LoVo (cell line): ENCODE data around the gene IRF2.

Source experiments
- DNase-seq: peaks from one replicate; pipeline ENCODE4 v3.0.0-alpha.2; 2016; ENCODE audit warnings: low spot score

IRF2 gene

DNA sequence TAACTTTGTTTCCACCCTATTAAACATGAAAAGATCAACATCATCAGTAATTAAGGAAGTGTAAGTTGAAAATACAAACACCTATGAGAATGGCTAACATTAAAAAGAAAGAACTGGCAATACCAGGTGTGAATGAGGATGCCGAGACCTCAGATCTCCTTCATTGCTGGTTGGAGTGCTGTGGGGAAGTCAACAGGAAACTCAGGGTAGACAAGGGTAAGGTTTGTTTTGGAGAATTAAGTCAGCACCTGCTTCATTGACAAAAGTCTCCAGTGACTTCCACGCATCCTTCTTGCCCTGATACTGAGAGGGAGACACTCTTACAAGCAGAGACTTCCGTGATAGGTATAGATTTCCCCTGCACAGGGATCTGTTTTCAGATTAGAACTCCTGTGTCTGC is 106.1 kb downstream of the IRF2 start:
- DNase-seq: no peak

DNA sequence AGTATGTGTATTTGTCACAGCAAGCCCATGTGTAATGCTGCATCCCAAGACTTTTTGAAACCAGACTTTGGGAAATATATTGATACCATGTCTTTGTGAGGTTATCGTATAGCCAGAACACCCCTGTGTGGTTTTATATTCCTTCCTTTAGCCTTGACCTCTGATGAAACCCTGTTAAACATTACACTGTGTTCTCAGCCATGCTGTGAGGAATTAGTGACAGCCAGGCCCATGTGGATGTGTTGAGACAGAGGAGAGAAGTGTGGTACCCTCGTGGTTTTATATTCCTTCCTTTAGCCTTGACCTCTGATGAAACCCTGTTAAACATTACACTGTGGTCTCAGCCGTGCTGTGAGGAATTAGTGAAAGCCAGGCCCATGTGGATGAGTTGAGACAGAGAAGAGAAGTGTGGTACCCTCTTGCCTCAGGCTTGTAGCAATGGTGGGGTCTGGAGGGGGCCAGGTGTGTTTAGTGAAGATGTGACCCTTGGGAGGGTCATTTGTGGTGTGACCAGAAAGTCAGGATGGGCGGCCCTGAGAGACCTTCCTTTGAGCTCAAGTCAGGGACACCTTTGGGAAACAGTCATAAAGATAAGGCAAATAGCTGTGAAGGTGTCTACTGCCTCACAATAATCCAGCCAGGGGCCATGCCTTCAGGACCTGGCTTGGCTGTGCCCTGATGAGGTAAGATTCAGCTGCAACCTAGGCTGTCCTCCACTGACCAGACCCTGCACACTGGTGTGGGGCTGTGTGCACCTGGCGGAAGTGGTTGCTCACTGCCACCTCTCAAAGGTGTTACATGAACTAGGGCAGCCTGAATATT is 110.0 kb downstream of the IRF2 start:
- DNase-seq: no peak

DNA sequence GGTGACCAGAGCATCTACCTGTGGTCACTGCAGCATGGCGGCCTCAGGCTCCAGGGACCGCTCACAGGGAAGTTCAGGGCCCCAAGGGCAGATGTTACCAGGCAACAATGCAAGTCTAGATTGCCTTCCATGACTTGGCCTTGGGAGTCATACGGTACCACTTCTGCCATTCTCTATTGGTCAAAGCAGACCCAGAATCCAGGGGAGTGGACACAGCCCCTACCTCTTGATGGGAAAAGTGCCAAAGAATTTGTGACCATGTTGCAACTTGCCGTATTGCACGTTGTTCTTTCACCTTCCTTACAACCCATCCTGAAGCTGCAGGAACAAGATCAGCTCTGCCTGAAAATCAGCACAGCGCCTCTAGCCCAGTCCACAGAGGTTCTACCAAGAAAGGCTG is 111.1 kb downstream of the IRF2 start:
- DNase-seq: no peak

DNA sequence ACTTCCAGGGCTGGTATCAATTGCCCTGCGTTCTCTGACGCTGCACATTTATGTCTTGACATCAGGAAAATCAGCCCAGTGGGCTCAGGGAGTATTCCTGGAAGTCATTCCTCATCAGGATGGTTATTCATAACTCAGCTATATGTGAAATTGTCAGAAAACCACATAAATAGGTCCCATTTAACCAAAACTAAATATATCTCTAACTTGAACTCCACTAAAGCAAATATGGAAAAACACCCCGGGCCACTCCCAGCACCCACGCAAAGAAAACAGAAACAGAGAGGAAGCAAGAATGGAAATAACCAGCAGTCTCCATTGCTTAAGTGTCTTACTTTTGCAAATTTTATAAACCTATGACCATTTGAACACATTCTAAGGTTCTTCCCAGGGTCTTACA is 112.0 kb downstream of the IRF2 start:
- no peak for DNase-seq

DNA sequence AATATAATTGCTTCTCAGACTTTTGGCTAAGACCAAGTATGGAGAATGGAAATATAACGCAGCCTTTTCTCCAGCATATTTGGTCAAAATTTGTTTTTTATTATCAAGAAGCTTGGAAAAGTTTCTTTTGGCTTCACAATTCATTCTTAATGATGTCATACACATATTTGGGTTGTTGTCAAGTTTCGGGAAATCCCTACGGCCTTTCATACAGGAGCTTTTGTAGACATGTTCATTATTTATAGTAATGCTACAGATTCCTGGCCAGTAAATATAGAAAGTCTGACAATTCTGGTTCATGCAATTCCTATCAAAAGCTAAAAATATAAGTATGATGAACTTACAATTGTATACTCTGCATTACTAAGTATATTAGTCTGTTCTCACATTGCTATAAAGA is 112.9 kb downstream of the IRF2 start:
- no peak for DNase-seq

DNA sequence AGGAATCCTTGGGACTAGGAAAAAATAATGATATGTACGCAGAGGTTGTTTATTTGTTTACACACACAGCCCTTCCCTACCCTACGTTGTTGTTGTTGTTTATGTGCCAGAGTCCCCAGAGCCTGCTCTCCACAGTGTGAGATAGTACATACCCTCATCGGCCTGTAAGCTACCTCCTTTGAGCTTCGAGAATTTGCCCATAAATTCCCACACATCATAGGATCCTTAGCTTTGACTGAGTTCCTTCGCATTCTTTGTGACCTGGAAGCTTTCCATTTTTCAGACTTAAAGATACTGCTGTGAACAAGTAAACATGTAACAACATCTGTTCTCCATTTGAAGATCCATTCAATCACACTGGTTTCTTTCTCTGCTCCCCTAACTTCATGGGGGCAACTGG is 114.5 kb downstream of the IRF2 start:
- no peak for DNase-seq

DNA sequence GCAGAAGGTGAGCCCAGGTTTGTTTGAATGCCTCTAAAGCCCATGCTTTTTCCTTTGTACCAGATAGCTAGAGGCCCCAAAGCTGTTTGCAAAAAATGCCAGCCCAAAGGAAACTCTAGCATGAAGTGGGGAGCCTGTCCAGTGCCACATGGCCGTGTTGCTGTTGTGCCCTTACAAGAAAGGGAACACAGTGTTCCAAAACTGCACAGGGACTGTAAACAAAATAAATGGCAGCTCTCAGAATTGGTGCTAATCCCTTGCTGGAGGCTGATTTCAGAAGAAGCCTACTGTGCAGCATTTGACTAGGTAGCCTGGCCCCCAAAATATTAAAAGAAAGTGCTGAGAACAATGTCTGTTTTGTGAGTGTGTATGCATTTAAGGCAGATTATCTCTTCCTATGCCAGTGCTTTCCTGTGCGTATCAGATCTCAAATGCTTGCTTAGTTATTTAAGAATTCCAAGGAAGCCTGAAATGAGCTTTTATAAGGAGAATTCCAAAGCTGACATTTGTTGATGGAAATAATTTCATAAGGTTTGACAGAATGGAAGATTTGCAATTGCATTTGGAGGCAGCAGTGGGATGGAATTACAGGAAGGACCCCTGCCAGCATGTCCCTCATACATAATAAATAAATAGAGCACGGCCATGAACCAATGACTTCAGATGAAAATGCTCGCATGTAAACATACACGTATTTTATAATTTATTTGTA is 115.7 kb downstream of the IRF2 start:
- no peak for DNase-seq

DNA sequence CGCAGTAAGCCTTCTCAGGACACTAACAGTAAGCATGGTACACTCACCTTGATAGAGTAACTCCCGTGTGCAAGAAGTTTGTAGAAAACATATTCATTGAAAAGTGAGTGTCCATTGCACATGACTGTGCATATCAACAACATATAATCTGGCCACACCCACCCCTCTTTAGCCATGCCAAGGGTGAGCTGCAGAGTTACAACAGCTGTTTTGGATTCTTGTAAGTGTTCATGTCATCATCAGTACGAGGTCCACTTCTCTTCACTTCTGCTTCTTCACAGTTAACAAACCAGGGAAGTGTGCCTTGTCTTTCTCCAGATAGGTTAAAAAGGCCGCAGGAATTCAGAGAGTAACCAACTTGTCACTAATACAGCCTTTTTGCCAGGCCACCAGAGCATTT is 116.6 kb downstream of the IRF2 start:
- no peak for DNase-seq

DNA sequence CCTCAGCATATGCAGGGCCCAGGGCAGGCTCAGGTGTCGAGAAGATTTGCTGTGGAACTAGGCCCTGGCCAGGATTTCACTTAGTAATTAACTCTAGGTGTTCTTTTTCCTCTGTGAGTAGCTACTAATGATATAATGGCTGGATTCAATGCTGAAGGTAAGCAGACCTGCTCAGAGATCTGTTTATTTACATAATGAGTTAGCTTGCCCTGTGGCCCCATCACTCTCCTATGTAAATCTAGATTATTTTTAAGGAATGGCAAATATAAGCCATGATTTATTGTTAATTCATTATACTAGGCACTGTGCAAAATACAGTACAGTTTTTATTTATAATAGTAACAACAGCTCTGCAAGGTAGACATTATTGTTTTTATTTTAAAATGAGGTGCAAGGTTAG is 117.2 kb downstream of the IRF2 start:
- DNase-seq: no peak

DNA sequence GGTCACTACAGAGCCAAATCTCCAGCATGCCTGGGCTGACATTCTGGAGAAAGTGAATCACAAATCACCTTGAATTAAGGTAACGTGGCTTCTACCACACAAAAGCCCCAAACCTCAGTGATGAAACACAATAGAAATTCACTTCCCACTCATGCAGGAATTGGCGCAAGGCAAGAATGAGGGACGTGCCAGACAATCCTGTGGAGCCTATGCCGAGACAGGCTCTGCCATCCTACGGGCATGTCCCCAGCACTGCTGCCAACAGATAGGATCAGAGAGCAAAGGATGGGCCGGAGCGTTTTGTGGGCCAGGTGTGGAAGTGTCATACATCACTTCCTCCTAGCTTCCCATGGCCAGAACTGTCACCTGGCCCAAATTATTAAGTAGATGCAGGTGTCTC is 118.0 kb downstream of the IRF2 start:
- DNase-seq: no peak

DNA sequence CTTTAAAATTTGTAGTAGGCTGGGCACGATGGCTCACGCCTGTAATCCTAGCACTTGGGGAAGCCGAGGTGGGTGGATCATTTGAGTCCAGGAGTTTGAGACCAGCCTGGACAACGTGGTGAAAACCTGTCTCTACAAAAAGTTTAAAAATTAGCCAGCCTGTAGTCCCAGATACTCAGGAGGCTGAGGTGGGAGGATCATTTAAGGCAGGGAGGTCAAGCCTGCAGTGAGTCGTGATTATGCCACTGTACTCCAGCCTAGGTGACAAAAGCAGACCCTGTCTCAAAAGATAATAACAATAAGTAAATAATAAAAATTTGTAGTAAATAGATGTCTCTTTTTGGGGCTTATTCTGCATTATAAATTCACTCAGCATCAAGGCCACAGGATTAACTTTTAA is 118.5 kb downstream of the IRF2 start:
- no peak for DNase-seq

DNA sequence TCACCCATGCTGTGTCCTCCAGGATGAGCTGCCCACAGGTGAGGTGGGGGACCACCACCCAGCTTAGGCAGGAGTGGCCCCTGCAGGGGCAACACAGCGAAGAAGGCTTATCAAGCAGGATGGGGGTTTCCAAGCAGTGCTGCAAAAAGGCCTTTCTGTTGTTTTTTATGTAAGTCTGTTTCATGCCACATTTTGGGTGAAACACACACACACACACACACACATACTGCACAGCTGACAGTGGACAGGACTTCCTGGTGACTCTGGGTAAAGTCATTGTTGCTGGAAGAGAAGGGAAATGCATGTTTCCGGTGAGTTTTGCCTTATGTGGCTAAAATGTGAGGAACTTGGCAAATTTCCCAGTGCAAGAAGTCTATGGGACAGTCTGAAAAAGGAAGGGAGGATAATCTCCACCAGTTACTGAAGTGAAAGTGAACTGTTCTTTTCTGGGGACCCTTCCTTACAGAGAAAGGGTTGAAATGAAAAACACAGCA is 119.2 kb downstream of the IRF2 start:
- DNase-seq: no peak

DNA sequence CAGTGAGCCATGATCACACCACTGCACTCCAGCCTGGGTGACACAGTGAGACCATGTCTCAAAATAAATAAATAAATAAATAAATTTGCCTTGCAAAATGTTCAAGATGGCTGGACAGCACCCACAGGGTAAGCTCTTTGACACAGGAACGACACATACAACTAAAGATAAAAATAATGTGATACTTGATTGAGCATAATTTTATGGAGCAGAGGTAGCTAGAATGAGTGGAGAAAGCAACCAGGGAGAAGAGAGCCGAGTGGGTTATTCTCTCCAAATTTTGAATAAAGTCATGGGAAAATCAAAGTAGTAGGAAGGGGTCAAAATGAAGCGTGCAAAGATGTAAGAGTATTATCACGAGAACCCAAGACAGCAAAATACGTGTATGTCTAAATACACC is 121.5 kb downstream of the IRF2 start:
- no peak for DNase-seq

DNA sequence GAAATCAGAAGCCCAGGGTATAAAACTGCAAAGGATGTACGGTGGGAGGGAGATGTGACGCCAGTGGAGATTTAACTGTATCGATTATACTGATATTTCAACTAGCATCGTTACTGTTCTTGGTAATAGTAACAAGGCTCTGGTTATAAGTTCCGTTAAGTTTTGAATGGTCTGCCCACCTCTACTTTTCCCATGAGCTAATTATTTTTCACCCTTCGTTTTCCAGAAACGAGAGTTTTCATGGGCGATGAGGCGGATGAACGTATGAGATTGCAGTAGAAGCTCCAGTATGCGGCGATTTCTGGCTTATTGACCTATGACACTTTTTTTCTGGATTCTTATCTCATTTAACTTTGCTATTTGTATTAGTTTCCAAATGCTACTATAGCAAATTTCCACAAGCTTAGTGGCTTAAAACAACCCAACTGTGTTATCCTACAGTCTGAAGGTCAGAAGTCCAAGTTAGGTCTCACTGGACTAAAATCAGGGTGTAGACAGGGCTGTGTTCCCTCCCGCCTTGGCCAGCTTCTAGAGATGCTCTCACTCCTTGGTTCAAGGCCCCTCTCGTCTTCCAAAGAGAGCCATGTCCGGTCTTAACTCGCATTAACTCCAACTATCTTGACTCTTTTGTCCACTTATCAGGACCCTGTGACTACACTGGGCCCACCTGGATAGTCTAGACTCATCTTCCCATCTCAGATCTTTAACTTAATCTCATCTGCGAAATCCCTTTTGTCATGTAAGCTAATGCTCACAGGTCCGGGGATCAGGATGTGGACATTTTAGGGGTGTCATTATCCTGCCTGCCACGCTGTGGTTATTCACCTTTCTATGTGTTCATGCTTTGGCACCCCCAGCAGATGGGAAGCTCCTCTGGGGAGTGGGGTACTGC is 122.5 kb downstream of the IRF2 start:
- DNase-seq: no peak

DNA sequence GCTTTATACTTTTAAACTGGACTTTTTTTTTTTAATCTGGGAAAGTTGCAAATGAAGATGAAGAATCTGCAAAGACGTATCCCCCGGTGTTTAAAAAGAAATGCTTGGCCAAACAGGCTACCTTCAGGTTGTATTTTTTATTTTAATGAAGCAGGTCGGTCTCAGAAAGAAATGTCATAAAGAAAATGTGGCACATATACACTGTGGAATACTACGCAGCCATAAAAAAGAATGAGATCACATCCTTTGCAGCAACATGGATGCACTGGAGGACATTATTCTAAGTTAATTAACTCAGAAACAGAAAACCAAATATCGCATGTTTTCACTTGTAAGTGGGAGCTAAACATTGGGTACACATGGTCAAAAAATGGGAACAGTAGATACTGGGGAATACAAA is 123.4 kb downstream of the IRF2 start:
- DNase-seq: no peak

DNA sequence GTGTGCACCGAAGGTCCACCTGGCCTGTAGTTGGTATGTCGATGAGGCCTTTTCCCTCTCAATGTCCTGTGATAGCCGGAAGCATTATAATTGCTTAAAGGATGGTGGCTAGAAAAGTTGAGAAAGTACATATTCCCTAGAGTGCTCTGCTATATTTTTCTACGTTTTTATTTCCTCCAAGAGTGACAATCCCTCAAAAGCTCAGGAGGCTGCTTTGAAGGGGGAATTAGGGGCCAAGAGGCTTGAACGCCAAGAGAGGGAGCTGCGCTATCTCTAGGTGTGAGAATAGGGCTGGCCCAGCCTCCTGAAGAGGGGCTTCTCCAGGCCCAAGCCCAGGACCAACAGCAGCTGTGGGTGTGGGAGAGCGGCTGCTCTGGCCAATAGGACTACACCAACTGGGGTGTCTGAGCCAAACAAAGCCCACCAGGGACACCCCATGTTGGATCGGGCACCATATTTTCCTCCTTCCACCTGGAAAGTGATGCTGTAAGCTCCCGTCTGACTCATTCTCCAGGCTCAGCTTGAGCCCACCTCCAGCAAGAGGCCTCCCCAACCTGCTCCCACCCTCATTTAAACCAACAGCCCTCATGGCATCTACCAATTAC is 124.0 kb downstream of the IRF2 start:
- no peak for DNase-seq

DNA sequence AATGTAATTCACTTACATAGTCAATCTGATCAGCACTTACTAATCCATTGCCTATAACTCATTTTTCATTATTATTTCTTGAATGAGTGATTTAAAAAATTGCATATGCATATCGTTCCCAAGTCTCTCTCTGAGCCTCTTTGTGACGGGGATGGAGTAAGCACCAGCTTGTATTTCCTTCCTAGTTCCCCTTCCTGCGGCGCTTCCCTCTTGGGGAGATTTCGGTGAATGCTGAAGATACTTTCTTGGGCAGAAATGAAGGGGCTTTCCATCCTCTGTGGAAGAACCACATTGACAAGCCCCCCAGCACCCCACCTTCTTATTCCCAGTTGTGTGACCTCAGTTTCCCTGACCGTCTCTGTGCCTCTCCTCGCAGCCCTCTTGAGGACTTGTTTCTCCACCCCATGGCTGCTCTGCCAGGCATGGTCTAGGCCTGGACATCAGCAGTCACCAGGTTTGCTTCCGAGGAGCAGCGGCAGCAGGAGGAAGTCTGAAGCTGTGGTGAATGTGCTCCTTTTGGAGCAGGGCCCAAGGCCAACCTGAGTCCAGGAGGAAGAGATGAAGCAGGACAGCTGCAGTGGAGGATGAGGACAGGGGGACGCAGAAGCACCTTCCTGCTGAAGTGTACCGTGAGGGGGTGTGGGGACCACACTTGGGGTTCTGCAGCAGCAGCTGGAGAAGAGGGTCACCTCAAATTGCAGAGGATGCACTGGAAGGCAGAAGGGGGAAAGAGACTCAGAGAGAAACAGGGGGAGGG is 124.9 kb downstream of the IRF2 start:
- DNase-seq: no peak

DNA sequence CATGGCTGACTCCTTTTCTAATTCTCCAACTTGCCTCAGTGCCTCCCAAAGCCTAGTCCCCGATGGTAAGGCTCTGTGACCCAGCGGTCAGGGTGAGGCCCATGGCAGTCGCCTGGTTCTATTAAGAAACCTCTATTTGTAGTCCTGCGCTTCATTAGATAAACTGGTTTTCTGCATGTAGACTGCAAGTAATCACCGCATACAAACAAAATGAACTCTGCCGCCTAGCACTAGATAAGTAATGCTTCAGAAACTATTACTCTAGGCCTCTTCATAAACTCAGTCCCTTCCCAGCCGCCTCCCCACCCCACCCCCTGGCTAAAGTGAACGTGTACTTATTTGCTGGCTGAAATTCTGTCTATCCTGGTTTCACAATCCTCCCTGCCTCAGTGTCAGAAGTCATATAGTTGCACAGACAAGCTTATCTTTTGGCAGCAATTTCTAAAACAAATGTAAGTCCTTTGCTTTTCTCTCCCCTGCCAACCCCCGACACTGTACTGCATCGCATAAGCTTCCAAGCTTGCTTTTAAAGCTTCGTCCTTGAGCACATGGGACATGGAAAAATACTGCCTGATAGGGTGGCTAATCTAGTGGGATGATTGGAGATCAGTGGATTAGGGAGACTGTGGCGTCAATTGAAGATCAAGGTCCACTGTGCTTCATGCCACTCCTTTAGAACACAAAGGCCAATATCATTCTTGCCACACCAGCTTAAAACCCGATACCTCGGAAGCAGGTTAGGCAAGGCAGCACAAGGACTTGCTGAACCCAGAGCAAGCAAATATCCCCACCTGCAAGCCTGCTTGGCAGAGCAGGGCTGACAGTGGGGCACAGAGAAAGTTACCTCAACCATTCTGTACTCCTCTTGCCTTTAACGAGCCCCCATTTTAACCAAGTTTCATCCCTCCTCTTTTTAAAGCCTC is 125.8 kb downstream of the IRF2 start:
- peak; percentile 73 for DNase-seq

DNA sequence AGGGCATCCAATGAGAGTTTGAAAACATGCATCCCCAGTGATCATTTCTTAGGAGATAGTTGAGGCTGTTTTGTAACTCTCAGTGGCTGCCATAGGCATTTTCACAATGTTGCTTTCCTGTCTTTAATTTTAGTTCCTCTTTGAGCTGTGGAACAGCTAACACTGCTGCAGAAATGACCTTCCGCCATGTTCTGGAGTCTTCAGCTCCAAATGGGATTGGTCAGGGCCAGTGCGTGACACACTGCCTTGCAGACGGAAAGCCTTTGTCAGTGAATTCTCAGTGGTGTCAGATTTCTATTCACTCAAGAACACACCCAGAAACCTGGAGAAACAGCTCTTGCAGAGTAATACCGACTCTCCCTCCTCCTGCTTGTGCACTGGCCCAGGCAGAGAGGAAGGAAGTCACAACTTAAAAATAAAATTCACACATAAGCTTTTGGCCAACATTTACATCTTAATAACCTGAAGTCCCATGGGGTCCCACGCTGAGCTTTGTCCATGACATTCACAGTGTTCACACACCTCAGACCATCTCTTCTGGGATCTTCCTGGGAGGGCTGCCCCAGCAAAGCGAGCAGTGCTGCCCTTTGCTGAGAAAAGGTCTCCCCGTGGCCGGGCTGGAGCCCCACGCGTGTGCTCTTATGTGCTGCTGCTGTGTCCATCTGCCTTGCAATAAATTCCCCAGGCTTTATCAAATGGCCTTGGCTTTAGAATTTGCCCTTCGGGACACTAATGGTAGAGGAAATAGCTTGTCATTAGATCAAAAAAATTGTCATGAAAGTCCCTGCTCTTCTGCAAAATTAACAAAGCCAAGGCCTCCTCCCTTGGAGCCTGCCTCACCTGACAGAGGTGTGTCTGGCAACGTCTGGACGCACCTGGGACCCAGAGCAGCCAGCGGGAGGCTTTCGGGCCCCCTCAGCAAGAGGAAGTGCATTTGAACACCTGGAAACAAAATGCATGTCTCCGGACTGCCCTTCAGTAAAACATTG is 126.8 kb downstream of the IRF2 start:
- no peak for DNase-seq
